B cell (primary cell): ENCODE measurements around the gene PKM.

Source experiments
- EZH2 ChIP-seq: IDR thresholded peaks from 2 replicates; pipeline ENCODE4 v1.6.1; 2012; ENCODE audit warnings: borderline replicate concordance, low read depth, mild to moderate bottlenecking, moderate library complexity, low read length; ENCODE audit not compliant: insufficient read depth, poor library complexity, severe bottlenecking
- TF ChIP-seq, protein P1 (sequence below): fragments of 200-600 bp; IDR thresholded peaks from one replicate; pipeline ENCODE4 v1.8.0; 2022; ENCODE audit warnings: antibody characterized with exemption, mild to moderate bottlenecking

DNA sequence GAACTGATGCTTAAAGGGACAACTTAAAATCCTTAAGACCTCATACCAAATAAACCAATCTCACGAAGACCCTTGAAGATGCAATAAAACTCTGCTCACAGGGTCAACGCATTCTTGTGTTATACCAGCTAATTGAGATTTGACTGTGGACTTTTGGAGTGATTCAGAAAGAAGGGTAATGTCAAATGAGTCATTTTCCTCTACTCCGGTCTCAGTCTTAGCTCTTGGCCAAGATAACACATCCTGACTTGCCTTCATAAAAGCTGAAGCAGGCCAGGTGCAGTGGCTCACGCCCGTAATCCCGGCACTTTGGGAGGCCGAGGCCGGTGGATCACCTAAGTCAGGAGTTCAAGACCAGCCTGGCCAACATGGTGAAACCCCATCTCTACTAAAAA lies 3.8 kb downstream of the PKM start:
- TF ChIP-seq, protein P1, sequence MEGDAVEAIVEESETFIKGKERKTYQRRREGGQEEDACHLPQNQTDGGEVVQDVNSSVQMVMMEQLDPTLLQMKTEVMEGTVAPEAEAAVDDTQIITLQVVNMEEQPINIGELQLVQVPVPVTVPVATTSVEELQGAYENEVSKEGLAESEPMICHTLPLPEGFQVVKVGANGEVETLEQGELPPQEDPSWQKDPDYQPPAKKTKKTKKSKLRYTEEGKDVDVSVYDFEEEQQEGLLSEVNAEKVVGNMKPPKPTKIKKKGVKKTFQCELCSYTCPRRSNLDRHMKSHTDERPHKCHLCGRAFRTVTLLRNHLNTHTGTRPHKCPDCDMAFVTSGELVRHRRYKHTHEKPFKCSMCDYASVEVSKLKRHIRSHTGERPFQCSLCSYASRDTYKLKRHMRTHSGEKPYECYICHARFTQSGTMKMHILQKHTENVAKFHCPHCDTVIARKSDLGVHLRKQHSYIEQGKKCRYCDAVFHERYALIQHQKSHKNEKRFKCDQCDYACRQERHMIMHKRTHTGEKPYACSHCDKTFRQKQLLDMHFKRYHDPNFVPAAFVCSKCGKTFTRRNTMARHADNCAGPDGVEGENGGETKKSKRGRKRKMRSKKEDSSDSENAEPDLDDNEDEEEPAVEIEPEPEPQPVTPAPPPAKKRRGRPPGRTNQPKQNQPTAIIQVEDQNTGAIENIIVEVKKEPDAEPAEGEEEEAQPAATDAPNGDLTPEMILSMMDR = no peak
- TF ChIP-seq EZH2 = no peak
